ENCODE measurements around the gene TBC1D22B.

- no peak for TF ChIP-seq CTCF (IDR thresholded peaks at IDR 0.05)
- TF ChIP-seq POLR2A (IDR thresholded peaks at IDR 0.05), result no peak
- TF ChIP-seq EP300 (IDR thresholded peaks at IDR 0.05), result no peak
Measured at GRCh38 chr6:37260444-37260843, 2.9 kb downstream of the TBC1D22B start.
